Measurements from ENCODE around the gene PHTF2.

Gene PHTF2

GRCh38 chr7:77885155-77885554, 86.6 kb downstream of the PHTF2 start:
- no peak for DNase-seq

GRCh38 chr7:77887567-77887966, 89.0 kb downstream of the PHTF2 start:
- DNase-seq, result no peak

GRCh38 chr7:77888998-77889397, 90.4 kb downstream of the PHTF2 start:
- no peak for DNase-seq

GRCh38 chr7:77893813-77894212, 95.2 kb downstream of the PHTF2 start:
- DNase-seq, result no peak

- no peak for DNase-seq
Measured at GRCh38 chr7:77894574-77895091, 96.1 kb downstream of the PHTF2 start.

GRCh38 chr7:77895905-77896304, 97.3 kb downstream of the PHTF2 start:
- DNase-seq, result no peak

GRCh38 chr7:77897004-77897547, 98.5 kb downstream of the PHTF2 start:
- no peak for DNase-seq

- no peak for DNase-seq
Measured at GRCh38 chr7:77899516-77899915, 100.9 kb downstream of the PHTF2 start.

GRCh38 chr7:77903597-77903996, 105.0 kb downstream of the PHTF2 start:
- no peak for DNase-seq

GRCh38 chr7:77904252-77904651, 105.7 kb downstream of the PHTF2 start:
- no peak for DNase-seq

GRCh38 chr7:77907281-77907680, 108.7 kb downstream of the PHTF2 start:
- DNase-seq, result no peak

GRCh38 chr7:77908664-77909063, 110.1 kb downstream of the PHTF2 start:
- no peak for DNase-seq

GRCh38 chr7:77910124-77910523, 111.6 kb downstream of the PHTF2 start:
- no peak for DNase-seq

GRCh38 chr7:77912293-77912692, 113.7 kb downstream of the PHTF2 start:
- no peak for DNase-seq

GRCh38 chr7:77913977-77914607, 115.5 kb downstream of the PHTF2 start:
- no peak for DNase-seq

- DNase-seq, result no peak
Measured at GRCh38 chr7:77917500-77918262, 119.1 kb downstream of the PHTF2 start.

- DNase-seq, result no peak
Measured at GRCh38 chr7:77918676-77919075, 120.1 kb downstream of the PHTF2 start.

GRCh38 chr7:77923419-77923818, 124.8 kb downstream of the PHTF2 start:
- no peak for DNase-seq

GRCh38 chr7:77930496-77930895, 131.9 kb downstream of the PHTF2 start:
- no peak for DNase-seq

- no peak for DNase-seq
Measured at GRCh38 chr7:77931841-77932240, 133.3 kb downstream of the PHTF2 start.

GRCh38 chr7:77933394-77933793, 134.8 kb downstream of the PHTF2 start:
- no peak for DNase-seq

GRCh38 chr7:77935652-77936348, 137.2 kb downstream of the PHTF2 start:
- no peak for DNase-seq

- no peak for DNase-seq
Measured at GRCh38 chr7:77940647-77941046, 142.1 kb downstream of the PHTF2 start.

Data from T-helper 9 cell (primary cell).